Heart left ventricle (tissue), 16 donors: ENCODE measurements around the gene CFAP45. TPM values are rescaled to one million over a fixed set of nuclear protein-coding genes. Genes with fewer than 3 reads are reported as not detected.

Experiments used
- ATAC-seq, 4 donors: fragments of 200-7000 bp; cut with Tn5 transposase; one replicate each; pipeline ENCODE4 v1.9.1; 2020 to 2022; ENCODE audit warnings: moderate library complexity in 4 of 4, mild to moderate bottlenecking in 3 of 4, moderate number of reproducible peaks in 1 of 4
- DNase-seq, 5 donors: peaks; one replicate each; pipeline ENCODE4 v3.0.0-alpha.2; 2020
- H3K27ac ChIP-seq, 12 donors: fragments of 200-600 bp; sonication (generic) in 4 of 12; one replicate each; pipeline versions ENCODE4 v1.5.0 to v1.8.0; 2016 to 2022; ENCODE audit warnings: mild to moderate bottlenecking in 2 of 12
- H3K27me3 ChIP-seq, 9 donors: fragments of 200-600 bp; sonication (generic) in 2 of 9; one replicate each; pipeline versions ENCODE4 v1.5.1 to v1.8.0; 2016 to 2022; ENCODE audit warnings: mild to moderate bottlenecking in 3 of 9
- H3K36me3 ChIP-seq, 9 donors: fragments of 200-600 bp; sonication (generic) in 2 of 9; one replicate each; pipeline versions ENCODE4 v1.5.0 to v1.8.0; 2018 to 2022; ENCODE audit warnings: mild to moderate bottlenecking in 2 of 9
- H3K4me1 ChIP-seq, 12 donors: fragments of 200-600 bp; sonication (generic) in 4 of 12; one replicate each; pipeline versions ENCODE4 v1.5.0 to v1.8.0; 2016 to 2022; ENCODE audit warnings: mild to moderate bottlenecking in 3 of 12
- H3K4me3 ChIP-seq, 12 donors: fragments of 200-600 bp; sonication (generic) in 4 of 12; one replicate each; pipeline versions ENCODE4 v1.5.0 to v1.8.0; 2017 to 2022; ENCODE audit warnings: mild to moderate bottlenecking in 9 of 12, moderate library complexity in 4 of 12
- H3K9me3 ChIP-seq, 12 donors: fragments of 200-600 bp; sonication (generic) in 4 of 12; one replicate each; pipeline versions ENCODE4 v1.5.0 to v1.8.0; 2016 to 2022; ENCODE audit warnings: mild to moderate bottlenecking in 1 of 12
- CTCF ChIP-seq, 12 donors: fragments of 200-600 bp; sonication (generic) in 4 of 12; IDR thresholded peaks; one replicate each; pipeline versions ENCODE4 v1.5.0 to v1.8.0; 2018 to 2022; ENCODE audit warnings: antibody characterized with exemption in 12 of 12, mild to moderate bottlenecking in 5 of 12
- POLR2A ChIP-seq, 2 donors: fragments of 450-650 bp; IDR thresholded peaks; one replicate each; pipeline ENCODE4 v1.6.1; 2017; ENCODE audit warnings: antibody characterized with exemption in 2 of 2, mild to moderate bottlenecking in 2 of 2, moderate library complexity in 2 of 2
- WGBS, 4 donors: extraction: QIAGEN DNeasy Blood & Tissue Kit in 2 of 4; methylation state at CpG; one replicate each; pipeline versions ENCODE4 v1.1.5 to v1.1.7; 2013 to 2018; 5-methylcytosine and 5-hydroxymethylcytosine counted together
- intact Hi-C, 10 donors: fragments of 100-400 bp; cut with DNase I; formaldehyde crosslinking; loops; one replicate each; pipeline versions ENCODE4 v1.11.1 to v1.14.2; 2022
- polyA plus RNA-seq, 2 donors: library from polyadenylated mRNA; stranded (reverse); fragments of 200-250 nt; gene quantifications; one replicate each; pipeline ENCODE4 v1.2.3, GENCODE V29; 2013
- total RNA-seq, 9 donors: library from RNA; depleted of rRNA in 2 of 9; stranded (reverse); fragments of >200 nt in 2 of 9; fragmentation: NEBNext Ultra II Directional in 3 of 9; extraction: Animal tissue kit (Norgen Biotek cat#: 25700) in 3 of 9; gene quantifications; one replicate each; pipeline versions ENCODE4 v1.1.0 to v1.2.4, GENCODE V29; 2016 to 2023
- donor health status: ischemic (EF 13 %, LVEDD 7.1; RV severe dilation, severe dysfunction).
- donor health status: healthy with polysubstance abuse.
- donor health status: DM: no; HTN: yes; CAD: no.
- donor health status: DM: no; HTN: no; CAD: no.
- donor health status: ischemic (EF 25% LVEDD 6.9; RV normal size, moderate dysfunction).
- donor health status: ischemic (EF 25% LVEDD 5.7; RV mildly dilated, moderate dysfunction).
- donor health status: healthy.
- donor health status: DM: yes; HTN: yes; CAD: no.
- donor health status: ischemic (EF 35%, LVEDD 5.7; RV mildly dilated, moderate dysfunction).
- donor health status: nonischemic (EF 11% LVEDD 7.7; RV severe dilation, severe dysfunction).
- donor health status: DM: yes; HTN: yes; CAD: no.
- donor health status: PGD.
- donor health status: ischemic (EF 29% LVEDD 5.4; RV normal size, mild dysfunction).
- donor health status: nonischemic (EF 23%, LVEDD 6.1; RV moderate dilation, normal function).

CFAP45 gene
- total and polyA plus RNA-seq, 11 donors = 0.29 to 1.8 (median 0.62) TPM; not detected in 2

DNA sequence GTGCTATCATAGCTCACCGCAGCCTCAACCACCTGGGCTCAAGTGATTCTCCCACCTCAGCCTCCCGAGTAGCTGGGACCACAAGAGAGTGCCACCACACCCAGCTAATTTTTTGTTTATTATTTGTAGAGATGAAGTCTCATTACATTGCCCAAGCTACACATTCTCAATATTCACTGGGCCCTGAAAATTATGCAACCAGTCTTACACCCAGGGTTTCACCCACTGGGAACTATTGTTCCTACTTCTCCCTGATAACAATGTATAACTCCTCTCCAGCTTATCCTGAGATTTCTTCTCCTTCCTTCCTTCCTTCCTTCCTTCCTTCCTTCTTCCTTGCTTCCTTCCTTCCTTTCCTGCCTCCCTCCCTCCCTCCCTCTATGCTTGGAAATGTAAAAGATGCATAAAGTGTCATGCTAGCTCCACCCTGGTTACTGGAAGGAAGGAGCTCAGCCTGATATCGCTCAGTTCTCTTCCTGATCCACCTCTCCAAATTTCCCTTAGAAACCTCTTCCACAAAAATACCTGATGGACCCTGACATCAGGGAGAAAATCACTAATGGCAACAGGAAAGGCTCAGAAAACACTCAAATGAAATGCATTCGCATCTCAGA lies 26.3 kb downstream of the CFAP45 start:
- TF ChIP-seq POLR2A (IDR thresholded peaks at IDR 0.05) (no peak), CTCF (IDR thresholded peaks at IDR 0.05) (no peak)
- Histone ChIP-seq H3K27ac (no peak overlapping the region), H3K36me3 (no peaks in the 10 kb centered on the region), H3K4me1 (peaks cover 0 to 4% (median 0%) of the 10 kb centered on the region in 12 donors), H3K9me3 (no peaks in the 10 kb centered on the region), H3K27me3 (peaks cover 0 to 16% (median 0%) of the 10 kb centered on the region in 9 donors), H3K4me3 (no peak overlapping the region)
- 89 to 91% (median 90%) methylated on average over 4 of the region's 4 CpGs for WGBS, 4 donors
- DNase-seq = no peak
- intact Hi-C loops = no loop called here
- ATAC-seq = no peak

- DNase-seq (no peak), ATAC-seq (no peak)
- H3K27me3 ChIP-seq = peaks cover 0 to 16% (median 0%) of the 10 kb centered on the region in 9 donors
- H3K4me1 ChIP-seq = peaks cover 0 to 9% (median 4%) of the 10 kb centered on the region in 12 donors
- no peak overlapping the region for H3K27ac ChIP-seq
- intact Hi-C loops = no loop called here
- TF ChIP-seq POLR2A (IDR thresholded peaks at IDR 0.05) (no peak), CTCF (IDR thresholded peaks at IDR 0.05) (no peak)
- 84 to 92% (median 89%) methylated on average over 15 of the region's 15 CpGs for WGBS, 4 donors
- H3K9me3 ChIP-seq = no peaks in the 10 kb centered on the region
- H3K36me3 ChIP-seq = no peaks in the 10 kb centered on the region
- no peak overlapping the region for H3K4me3 ChIP-seq
Measured at GRCh38 chr1:159872891-159873290, 27.1 kb downstream of the CFAP45 start.

DNA sequence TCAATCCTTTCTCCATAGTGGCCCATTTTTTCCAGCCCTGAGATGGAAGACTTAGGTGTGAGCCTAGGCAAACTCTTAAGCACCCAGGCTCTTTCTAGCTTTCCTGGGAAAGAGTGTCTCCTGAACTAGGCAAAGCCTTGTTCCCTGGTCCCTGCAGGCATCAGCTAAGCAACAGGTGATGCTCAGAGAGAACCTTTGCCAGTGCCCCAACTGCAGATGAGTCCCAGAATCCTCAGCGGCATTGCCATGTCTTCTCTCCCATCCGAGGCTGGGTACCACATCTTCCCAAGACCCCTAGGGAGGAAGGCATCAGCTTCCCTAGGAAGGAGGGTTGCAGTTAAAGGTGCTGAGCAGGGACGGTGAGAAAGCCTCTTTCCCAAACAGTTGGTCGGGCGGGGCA lies 29.3 kb downstream of the CFAP45 start:
- intact Hi-C loops = no loop called here
- no peak for TF ChIP-seq POLR2A (IDR thresholded peaks at IDR 0.05)
- no peak for TF ChIP-seq CTCF (IDR thresholded peaks at IDR 0.05)
- ATAC-seq = no peak
- H3K27me3 ChIP-seq = peaks cover 0 to 16% (median 0%) of the 10 kb centered on the region in 9 donors
- WGBS, 4 donors = 86 to 91% (median 89%) methylated on average over 5 of the region's 5 CpGs
- H3K4me3 ChIP-seq = no peak overlapping the region
- no peak for DNase-seq
- no peak overlapping the region for H3K27ac ChIP-seq
- no peaks in the 10 kb centered on the region for H3K36me3 ChIP-seq
- peaks cover 0 to 18% (median 11%) of the 10 kb centered on the region in 12 donors for H3K4me1 ChIP-seq
- H3K9me3 ChIP-seq = no peaks in the 10 kb centered on the region

DNA sequence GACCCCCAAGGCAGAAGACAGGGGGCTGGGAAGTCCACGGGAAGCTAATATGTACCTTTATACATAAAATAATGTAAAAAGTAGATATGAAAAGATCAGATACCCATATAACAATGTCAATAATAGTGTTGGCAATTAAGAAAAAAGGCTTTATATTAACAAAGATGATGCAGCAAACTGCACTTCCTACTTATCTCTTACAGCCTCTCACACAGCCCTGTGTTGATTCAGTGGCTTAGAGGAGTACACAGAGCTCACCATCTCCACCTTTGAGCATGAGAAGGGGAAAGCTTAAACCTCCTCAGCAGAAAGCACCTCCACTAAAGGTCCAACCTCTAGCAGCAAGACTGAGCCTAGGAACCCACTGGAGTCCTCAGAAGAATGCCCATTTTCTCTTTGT lies 30.4 kb downstream of the CFAP45 start:
- no peak overlapping the region for H3K4me3 ChIP-seq
- WGBS, 4 donors = 70 to 79% (median 76%) methylated on average over 1 of the region's 1 CpG
- H3K4me1 ChIP-seq = peaks cover 0 to 18% (median 11%) of the 10 kb centered on the region in 12 donors
- H3K27me3 ChIP-seq = peaks cover 0 to 16% (median 0%) of the 10 kb centered on the region in 9 donors
- no peak overlapping the region for H3K27ac ChIP-seq
- no peak for DNase-seq
- no peaks in the 10 kb centered on the region for H3K36me3 ChIP-seq
- intact Hi-C loops = no loop called here
- H3K9me3 ChIP-seq = no peaks in the 10 kb centered on the region
- TF ChIP-seq CTCF (IDR thresholded peaks at IDR 0.05) (no peak), POLR2A (IDR thresholded peaks at IDR 0.05) (no peak)
- no peak for ATAC-seq
